ENCODE data around the gene ITK. TPM values are rescaled to one million over a fixed set of nuclear protein-coding genes. Genes with fewer than 3 reads are reported as not detected.
"Not testable (repeated sequence)": the region's sequence is repeated elsewhere in the genome, so short reads cannot be mapped to it uniquely, and the experiment has no call there.

The ITK gene
- total RNA-seq, 4 donors from 2014 or later, result 0.12 to 2.2 (median 0.35) TPM

DNA sequence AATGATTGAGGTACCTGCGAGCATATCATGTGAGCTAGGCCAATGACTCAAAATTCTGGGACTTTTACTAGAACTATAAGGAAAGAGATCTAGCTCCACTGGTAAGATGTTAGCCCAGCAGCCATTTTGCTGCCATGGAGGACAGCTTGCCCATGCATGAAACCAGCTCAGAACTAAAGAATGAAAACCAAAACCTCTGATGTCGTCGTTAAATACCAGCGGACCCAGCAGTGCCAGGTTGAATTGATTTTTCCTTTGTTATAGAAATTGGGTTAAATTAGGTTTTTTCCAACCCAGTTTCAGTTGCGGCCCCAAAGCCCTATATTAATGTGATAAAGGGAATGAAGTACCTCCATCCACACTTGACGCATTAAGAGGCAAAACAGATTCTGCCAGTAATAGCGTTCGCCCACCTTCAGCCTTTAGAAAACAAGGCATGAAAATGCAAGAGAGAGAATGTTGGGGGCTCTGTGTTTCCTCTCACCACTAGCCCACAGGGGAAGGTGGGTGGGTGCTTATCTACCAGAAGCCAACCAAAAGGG lies 5.5 kb upstream of the ITK start:
- no peaks in the 10 kb centered on the region for H3K36me3 ChIP-seq
- DNase-seq (no peak), ATAC-seq (no peak)
- no peaks in the 10 kb centered on the region for H3K4me1 ChIP-seq
- in situ Hi-C loops (cut with MboI; ENCODE audit: low sequenced_read_pairs in 4 of 4) (no loop called here), intact Hi-C loops (cut with DNase I; ENCODE audit: low total_unique reads) (no loop called here)
- peaks cover 0 to 2% (median 0%) of the 10 kb centered on the region in 3 donors for H3K27me3 ChIP-seq
- no peak overlapping the region for H3K4me3 ChIP-seq
- no peak overlapping the region for H3K27ac ChIP-seq
- TF ChIP-seq, protein P1, sequence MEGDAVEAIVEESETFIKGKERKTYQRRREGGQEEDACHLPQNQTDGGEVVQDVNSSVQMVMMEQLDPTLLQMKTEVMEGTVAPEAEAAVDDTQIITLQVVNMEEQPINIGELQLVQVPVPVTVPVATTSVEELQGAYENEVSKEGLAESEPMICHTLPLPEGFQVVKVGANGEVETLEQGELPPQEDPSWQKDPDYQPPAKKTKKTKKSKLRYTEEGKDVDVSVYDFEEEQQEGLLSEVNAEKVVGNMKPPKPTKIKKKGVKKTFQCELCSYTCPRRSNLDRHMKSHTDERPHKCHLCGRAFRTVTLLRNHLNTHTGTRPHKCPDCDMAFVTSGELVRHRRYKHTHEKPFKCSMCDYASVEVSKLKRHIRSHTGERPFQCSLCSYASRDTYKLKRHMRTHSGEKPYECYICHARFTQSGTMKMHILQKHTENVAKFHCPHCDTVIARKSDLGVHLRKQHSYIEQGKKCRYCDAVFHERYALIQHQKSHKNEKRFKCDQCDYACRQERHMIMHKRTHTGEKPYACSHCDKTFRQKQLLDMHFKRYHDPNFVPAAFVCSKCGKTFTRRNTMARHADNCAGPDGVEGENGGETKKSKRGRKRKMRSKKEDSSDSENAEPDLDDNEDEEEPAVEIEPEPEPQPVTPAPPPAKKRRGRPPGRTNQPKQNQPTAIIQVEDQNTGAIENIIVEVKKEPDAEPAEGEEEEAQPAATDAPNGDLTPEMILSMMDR (IDR thresholded peaks at IDR 0.05 in 4 of 5, conservative IDR thresholded peaks at IDR 0.05 in 1 of 5), result no peak
- no peak for TF ChIP-seq POLR2A (IDR thresholded peaks at IDR 0.05)
- no peaks in the 10 kb centered on the region for H3K9me3 ChIP-seq

DNA sequence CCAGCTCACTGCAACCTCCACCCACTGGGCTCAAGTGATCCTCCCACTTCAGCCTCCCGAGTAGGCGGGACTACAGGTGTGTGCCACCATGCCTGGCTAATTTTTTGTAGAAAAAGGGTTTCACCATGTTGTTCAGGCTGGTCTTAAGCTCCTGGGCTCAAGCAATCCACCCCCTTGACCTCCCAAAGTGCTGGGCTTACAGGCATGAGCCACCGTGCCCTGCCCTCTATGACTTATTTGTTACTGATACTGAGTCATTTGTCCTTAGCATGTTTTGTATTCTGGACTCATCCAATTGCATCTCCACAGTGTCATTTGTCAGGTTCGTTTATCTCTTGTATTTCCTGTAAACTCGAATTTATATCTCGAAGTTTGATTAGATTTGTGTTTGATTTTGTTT lies 2.7 kb upstream of the ITK start:
- Histone ChIP-seq H3K4me1 (no peaks in the 10 kb centered on the region), H3K36me3 (no peaks in the 10 kb centered on the region), H3K9me3 (no peaks in the 10 kb centered on the region), H3K4me3 (no peak overlapping the region), H3K27me3 (peaks cover 0 to 2% (median 0%) of the 10 kb centered on the region in 3 donors), H3K27ac (no peak overlapping the region)
- in situ Hi-C loops (cut with MboI; ENCODE audit: low sequenced_read_pairs in 4 of 4) (no loop called here), intact Hi-C loops (cut with DNase I; ENCODE audit: low total_unique reads) (no loop called here)
- DNase-seq (no peak), ATAC-seq (no peak)
- TF ChIP-seq, protein P1 (IDR thresholded peaks at IDR 0.05 in 4 of 5, conservative IDR thresholded peaks at IDR 0.05 in 1 of 5), result no peak
- no peak for TF ChIP-seq POLR2A (IDR thresholded peaks at IDR 0.05)

DNA sequence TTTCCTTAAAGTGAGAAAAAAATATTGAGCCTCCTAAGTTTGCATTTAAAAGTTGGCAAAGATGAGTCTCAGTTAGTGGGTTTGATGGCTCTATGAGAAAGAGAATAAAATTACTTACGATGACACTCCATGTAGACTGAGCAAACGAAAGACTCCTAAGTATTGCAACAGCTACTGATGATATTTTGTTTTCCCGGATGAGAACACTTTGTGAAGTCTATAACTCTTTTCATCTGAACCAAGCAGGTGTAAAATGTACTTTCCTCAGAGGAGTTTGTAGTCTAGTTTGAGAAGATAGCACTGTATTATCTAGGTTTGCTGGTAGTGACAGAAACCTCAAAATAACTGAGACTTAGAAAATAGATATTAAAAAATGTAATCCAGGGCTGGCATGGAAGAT lies 1.7 kb upstream of the ITK start:
- no peaks in the 10 kb centered on the region for H3K4me1 ChIP-seq
- no peaks in the 10 kb centered on the region for H3K9me3 ChIP-seq
- ATAC-seq (no peak), DNase-seq (no peak)
- in situ Hi-C loops (cut with MboI; ENCODE audit: low sequenced_read_pairs in 4 of 4), result no loop called here
- no peak overlapping the region for H3K27ac ChIP-seq
- no peak overlapping the region for H3K4me3 ChIP-seq
- peaks cover 0 to 2% (median 0%) of the 10 kb centered on the region in 3 donors for H3K27me3 ChIP-seq
- intact Hi-C loops (cut with DNase I; ENCODE audit: low total_unique reads), result no loop called here
- H3K36me3 ChIP-seq, result no peaks in the 10 kb centered on the region
- TF ChIP-seq POLR2A (IDR thresholded peaks at IDR 0.05), result no peak
- TF ChIP-seq, protein P1 (IDR thresholded peaks at IDR 0.05 in 4 of 5, conservative IDR thresholded peaks at IDR 0.05 in 1 of 5), result no peak

DNA sequence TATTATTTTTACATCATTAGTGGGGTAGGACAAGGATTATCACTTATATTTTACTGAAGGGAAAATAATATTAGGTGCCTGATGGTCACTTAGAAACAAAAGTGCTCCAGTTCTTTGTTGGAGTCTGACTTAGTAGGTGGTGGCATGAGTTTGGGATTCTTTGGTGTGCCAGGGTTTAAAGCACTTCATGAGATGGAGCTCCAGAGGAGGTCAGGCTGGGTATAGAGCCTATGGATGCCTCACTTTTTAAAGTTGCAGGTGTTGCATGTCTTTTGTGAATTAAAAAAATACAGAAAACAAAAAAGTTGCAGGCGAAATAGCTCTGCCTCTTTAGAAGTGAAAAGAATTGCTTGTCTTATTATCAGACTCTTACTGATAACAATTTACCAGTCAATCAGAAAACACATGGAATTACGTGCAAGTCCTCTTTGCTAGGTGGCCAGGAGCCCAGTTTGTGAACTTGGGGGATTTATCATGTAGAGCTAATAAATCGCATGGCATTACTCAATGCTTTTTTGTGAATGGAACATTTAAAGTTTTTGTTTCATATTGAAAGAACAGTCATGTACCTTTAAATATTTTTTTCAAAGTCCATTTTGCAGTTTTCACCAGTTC lies 1.6 kb downstream of the ITK start:
- DNase-seq (no peak), ATAC-seq (no peak)
- H3K4me1 ChIP-seq, result no peaks in the 10 kb centered on the region
- intact Hi-C loops (cut with DNase I; ENCODE audit: low total_unique reads), result no loop called here
- H3K4me3 ChIP-seq, result no peak overlapping the region
- no peak for TF ChIP-seq POLR2A (IDR thresholded peaks at IDR 0.05)
- in situ Hi-C loops (cut with MboI; ENCODE audit: low sequenced_read_pairs in 4 of 4), result no loop called here
- no peaks in the 10 kb centered on the region for H3K9me3 ChIP-seq
- no peak overlapping the region for H3K27ac ChIP-seq
- peaks cover 0 to 2% (median 2%) of the 10 kb centered on the region in 3 donors for H3K27me3 ChIP-seq
- no peaks in the 10 kb centered on the region for H3K36me3 ChIP-seq

DNA sequence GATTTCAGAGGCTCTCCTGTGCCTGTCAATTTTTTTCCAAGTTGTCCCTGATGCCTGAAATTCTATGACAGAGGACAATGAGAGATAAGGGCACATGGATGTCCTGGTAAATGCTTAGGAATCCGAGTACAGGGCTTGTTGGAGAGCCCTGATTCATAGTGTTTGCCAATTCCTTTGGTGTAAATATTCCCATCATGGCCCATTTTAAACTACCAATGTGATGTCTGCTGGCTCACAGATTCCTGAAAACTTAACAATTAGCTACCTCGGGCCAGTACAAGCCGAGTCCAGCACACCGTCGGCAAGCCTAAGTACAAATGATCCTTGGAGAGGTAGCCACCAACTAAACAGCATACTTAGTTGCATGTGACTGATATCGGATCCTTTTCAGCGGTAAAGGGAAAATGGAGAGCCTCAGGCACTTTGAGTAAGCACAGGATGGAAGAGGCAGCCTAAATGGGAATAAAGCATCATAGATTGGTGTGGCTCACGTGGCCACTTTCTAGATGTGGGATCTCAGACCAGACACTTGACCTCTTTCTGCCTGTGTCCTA lies 3.6 kb downstream of the ITK start:
- Histone ChIP-seq H3K4me1 (no peaks in the 10 kb centered on the region), H3K4me3 (no peak overlapping the region), H3K9me3 (no peaks in the 10 kb centered on the region), H3K36me3 (no peaks in the 10 kb centered on the region), H3K27me3 (peaks cover 0 to 2% (median 0%) of the 10 kb centered on the region in 3 donors), H3K27ac (no peak overlapping the region)
- no peak for ATAC-seq
- in situ Hi-C loops (cut with MboI; ENCODE audit: low sequenced_read_pairs in 4 of 4) (no loop called here), intact Hi-C loops (cut with DNase I; ENCODE audit: low total_unique reads) (no loop called here)
- DNase-seq, result no peak
- TF ChIP-seq POLR2A (IDR thresholded peaks at IDR 0.05), result no peak
- TF ChIP-seq, protein P1 (IDR thresholded peaks at IDR 0.05 in 4 of 5, conservative IDR thresholded peaks at IDR 0.05 in 1 of 5), result no peak

DNA sequence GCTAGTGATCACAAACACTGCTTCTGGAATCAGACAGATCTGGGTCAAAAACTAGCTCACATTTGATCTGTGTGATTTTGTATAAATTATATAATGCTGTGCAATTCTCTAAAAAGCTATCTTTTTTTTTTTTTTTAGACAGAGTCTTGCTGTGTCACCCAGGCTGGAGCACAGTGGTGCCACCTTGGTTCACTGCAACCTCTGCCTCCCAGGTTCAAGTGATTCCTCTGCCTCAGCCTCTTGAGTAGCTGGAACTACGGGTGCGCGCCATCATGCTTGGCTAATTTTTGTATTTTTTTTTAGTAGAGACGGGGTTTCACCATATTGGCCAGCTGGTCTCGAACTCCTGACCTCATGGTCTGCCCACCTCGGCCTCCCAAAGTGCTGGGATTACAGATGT lies 4.5 kb downstream of the ITK start:
- ATAC-seq; H3K27ac ChIP-seq; intact Hi-C loops (cut with DNase I; ENCODE audit: low total_unique reads); H3K27me3 ChIP-seq; H3K36me3 ChIP-seq; H3K4me3 ChIP-seq; H3K9me3 ChIP-seq; H3K4me1 ChIP-seq; DNase-seq; in situ Hi-C loops (cut with MboI; ENCODE audit: low sequenced_read_pairs in 4 of 4): not testable (repeated sequence)
